Loucy (cell line): ENCODE results near the gene ECE2.

Source experiments
- H2AFZ ChIP-seq: fragments of 200-600 bp; sonication (generic); 2 replicates; pipeline ENCODE4 v1.6.0; 2016; ENCODE audit warnings: antibody characterized with exemption, mild to moderate bottlenecking, low read length, moderate library complexity
- H3F3A ChIP-seq: fragments of 200-600 bp; 2 replicates; pipeline ENCODE4 v1.6.0; 2016; ENCODE audit warnings: antibody characterized with exemption, low read depth, mild to moderate bottlenecking
- H3K27me3 ChIP-seq: fragments of 200-600 bp; sonication (generic); 2 replicates; pipeline ENCODE4 v1.6.1; 2014; ENCODE audit warnings: low read length, mild to moderate bottlenecking; ENCODE audit not compliant: insufficient read depth, poor library complexity, severe bottlenecking
- H3K36me3 ChIP-seq: fragments of 200-600 bp; sonication (generic); 2 replicates; pipeline ENCODE4 v1.6.1; 2016; ENCODE audit warnings: low read length; ENCODE audit not compliant: insufficient read depth
- H3K4me1 ChIP-seq: fragments of 200-600 bp; sonication (generic); 2 replicates; pipeline ENCODE4 v1.5.1; 2014; ENCODE audit warnings: low read length, mild to moderate bottlenecking; ENCODE audit not compliant: insufficient read depth, poor library complexity, severe bottlenecking
- H3K4me2 ChIP-seq: fragments of 200-600 bp; sonication (generic); 2 replicates; pipeline ENCODE4 v1.6.0; 2014; ENCODE audit warnings: antibody characterized with exemption, low read length, low read depth, mild to moderate bottlenecking; ENCODE audit not compliant: poor library complexity, severe bottlenecking
- H3K4me3 ChIP-seq: fragments of 200-600 bp; sonication (generic); 2 replicates; pipeline ENCODE4 v1.5.1; 2014; ENCODE audit warnings: low read length, mild to moderate bottlenecking, mixed read lengths; ENCODE audit not compliant: poor library complexity, severe bottlenecking
- H3K79me2 ChIP-seq: fragments of 200-600 bp; sonication (generic); 2 replicates; pipeline ENCODE4 v1.6.1; 2014; ENCODE audit warnings: low read length; ENCODE audit not compliant: insufficient read depth
- H3K9ac ChIP-seq: fragments of 200-600 bp; sonication (generic); 2 replicates; pipeline ENCODE4 v1.6.0; 2014; ENCODE audit warnings: mild to moderate bottlenecking, low read depth, low read length, moderate library complexity; ENCODE audit not compliant: poor library complexity, severe bottlenecking
- H3K9me2 ChIP-seq: fragments of 200-600 bp; sonication (generic); replicated peaks from 2 replicates; pipeline ENCODE4 v1.6.1; 2016; ENCODE audit warnings: low read depth, low read length, mixed read lengths
- H3K9me3 ChIP-seq: fragments of 200-600 bp; sonication (generic); 2 replicates; pipeline ENCODE4 v1.6.1; 2014; ENCODE audit warnings: mild to moderate bottlenecking, antibody characterized with exemption, low read length, low read depth; ENCODE audit not compliant: insufficient read depth
- H4K20me1 ChIP-seq: fragments of 200-600 bp; sonication (generic); 2 replicates; pipeline ENCODE4 v1.6.0; 2014; ENCODE audit warnings: antibody characterized with exemption, low read length, mild to moderate bottlenecking; ENCODE audit not compliant: insufficient read depth, poor library complexity, severe bottlenecking
- CTCF ChIP-seq: fragments of 200-600 bp; sonication (generic); conservative IDR thresholded peaks from 2 replicates; pipeline ENCODE4 v1.5.1; 2014; ENCODE audit warnings: mild to moderate bottlenecking, antibody characterized with exemption, low read length
- EZH2phosphoT487 ChIP-seq: fragments of 200-600 bp; IDR thresholded peaks from 2 replicates; pipeline ENCODE4 v1.6.1; 2018; ENCODE audit warnings: antibody characterized with exemption, mild to moderate bottlenecking, moderate library complexity, borderline replicate concordance

Gene ECE2

GRCh38 chr3:184316792-184317191 lies 41.0 kb downstream of the ECE2 start:
- Histone ChIP-seq H3K9me2 (no peaks in the 10 kb centered on the region), H3K36me3 (peaks cover 40% of the 10 kb centered on the region; the same call in 1 of the 2 replicates), H3K4me1 (peaks cover 29% of the 10 kb centered on the region), H3F3A (no peaks in the 10 kb centered on the region), H3K79me2 (peaks cover 73% of the 10 kb centered on the region), H3K9me3 (no peaks in the 10 kb centered on the region), H3K9ac (peak overlapping the region; percentile 98), H3K4me2 (peak overlapping the region; percentile 99), H4K20me1 (peaks cover 70% of the 10 kb centered on the region), H3K4me3 (peak overlapping the region; percentile 100), H3K27me3 (no peaks in the 10 kb centered on the region), H2AFZ (no peak overlapping the region)
- no peak for TF ChIP-seq EZH2phosphoT487
- TF ChIP-seq CTCF: no peak

GRCh38 chr3:184317201-184317600 lies 41.4 kb downstream of the ECE2 start:
- peak overlapping the region; percentile 100 for H3K4me3 ChIP-seq
- peaks cover 76% of the 10 kb centered on the region for H3K79me2 ChIP-seq
- H3K9me2 ChIP-seq: no peaks in the 10 kb centered on the region
- H3K36me3 ChIP-seq: peaks cover 44% of the 10 kb centered on the region
- peak overlapping the region; percentile 99 for H3K4me2 ChIP-seq
- H3K4me1 ChIP-seq: peaks cover 29% of the 10 kb centered on the region
- H3F3A ChIP-seq: no peaks in the 10 kb centered on the region
- H2AFZ ChIP-seq: no peak overlapping the region
- H4K20me1 ChIP-seq: peaks cover 74% of the 10 kb centered on the region
- no peaks in the 10 kb centered on the region for H3K9me3 ChIP-seq
- H3K27me3 ChIP-seq: no peaks in the 10 kb centered on the region
- peak overlapping the region; percentile 98 for H3K9ac ChIP-seq
- TF ChIP-seq CTCF: no peak

- H3K4me1 ChIP-seq: peaks cover 29% of the 10 kb centered on the region
- peaks cover 73% of the 10 kb centered on the region for H3K36me3 ChIP-seq
- H2AFZ ChIP-seq: no peak overlapping the region
- no peak overlapping the region for H3K4me3 ChIP-seq
- H3K4me2 ChIP-seq: peak overlapping the region; percentile 11
- no peaks in the 10 kb centered on the region for H3K9me3 ChIP-seq
- H3K9ac ChIP-seq: no peak overlapping the region
- peaks cover 70% of the 10 kb centered on the region for H3K79me2 ChIP-seq
- H3K9me2 ChIP-seq: no peaks in the 10 kb centered on the region
- no peak for TF ChIP-seq CTCF
- peaks cover 88% of the 10 kb centered on the region for H4K20me1 ChIP-seq
- H3F3A ChIP-seq: no peaks in the 10 kb centered on the region
- no peaks in the 10 kb centered on the region for H3K27me3 ChIP-seq
These were observed 44.3 kb downstream of the ECE2 start for GRCh38 chr3:184320104-184320445.
